K562 (cell line): Measurements from ENCODE around the gene ENO3.

Experiments used
- BACH1 ChIP-seq: fragments of 200-800 bp; sonication (Bioruptor generic); IDR thresholded peaks from 2 replicates; pipeline ENCODE4 v1.6.1; 2016; ENCODE audit warnings: missing genetic modification characterization, missing compliant biosample characterization
- CEBPB ChIP-seq: fragments of 450-650 bp; IDR thresholded peaks from 2 replicates; pipeline ENCODE4 v1.6.1; 2016; ENCODE audit warnings: missing genetic modification characterization, missing compliant biosample characterization
- EP300 ChIP-seq: IDR thresholded peaks from 2 replicates; pipeline ENCODE4 v1.6.1; 2012; ENCODE audit warnings: low read length, improper control_type of control experiment
- EZH2 ChIP-seq: IDR thresholded peaks from 2 replicates; pipeline ENCODE4 v1.6.1; 2012; ENCODE audit warnings: low read depth, mild to moderate bottlenecking, inconsistent platforms, low read length, borderline replicate concordance
- HDGF ChIP-seq: fragments of 450-650 bp; IDR thresholded peaks from 2 replicates; pipeline ENCODE4 v1.6.1; 2016
- JUNB ChIP-seq: fragments of 450-650 bp; formaldehyde crosslinking; conservative IDR thresholded peaks from 2 replicates; pipeline ENCODE4 v1.4.0; 2020; ENCODE audit warnings: mild to moderate bottlenecking
- POLR2A ChIP-seq: fragments of 450-650 bp; conservative IDR thresholded peaks from 2 replicates; pipeline ENCODE4 v1.6.1; 2016
- RUNX1 ChIP-seq: sonication (generic); IDR thresholded peaks from 2 replicates; pipeline ENCODE4 v1.6.1; 2016; ENCODE audit warnings: antibody characterized with exemption, low read depth
- SIN3A ChIP-seq, 2 experiments: fragments of 150-350 bp in 1 of 2; IDR thresholded peaks; 2 replicates each; pipeline ENCODE4 v1.6.1; 2011 to 2016; ENCODE audit warnings: borderline replicate concordance in 2 of 2, low read depth in 2 of 2, low read length in 2 of 2, mild to moderate bottlenecking in 2 of 2, moderate library complexity in 2 of 2; ENCODE audit not compliant: control insufficient read depth in 1 of 2
- TCF7 ChIP-seq: sonication (generic); IDR thresholded peaks from 2 replicates; pipeline ENCODE4 v1.6.1; 2016; ENCODE audit warnings: antibody characterized with exemption, borderline replicate concordance
- TCFL5 ChIP-seq: fragments of 250-450 bp; sonication (Bioruptor Pico); conservative IDR thresholded peaks from 2 replicates; pipeline ENCODE4 v1.6.1; 2021; ENCODE audit warnings: mild to moderate bottlenecking, moderate library complexity, matching md5 sums
- ZNF384 ChIP-seq: IDR thresholded peaks from 2 replicates; pipeline ENCODE4 v1.6.1; 2012; ENCODE audit warnings: low read depth, low read length, improper control_type of control experiment
- ZNF444 ChIP-seq: fragments of 250-450 bp; sonication (Bioruptor Pico); IDR thresholded peaks from 2 replicates; pipeline ENCODE4 v1.4.0; 2020; ENCODE audit warnings: mild to moderate bottlenecking, moderate library complexity
- TF ChIP-seq, protein P1 (sequence below), 3 experiments: IDR thresholded peaks in 2 of 3; conservative IDR thresholded peaks in 1 of 3; 2 replicates each; pipeline ENCODE4 v1.5.1; 2011 to 2012; ENCODE audit warnings: low read length in 3 of 3, mild to moderate bottlenecking in 3 of 3, control low read depth in 2 of 3, improper control_type of control experiment in 1 of 3, inconsistent platforms in 1 of 3, low read depth in 1 of 3, mixed read lengths in 1 of 3, moderate library complexity in 1 of 3; ENCODE audit not compliant: insufficient read depth in 2 of 3

DNA sequence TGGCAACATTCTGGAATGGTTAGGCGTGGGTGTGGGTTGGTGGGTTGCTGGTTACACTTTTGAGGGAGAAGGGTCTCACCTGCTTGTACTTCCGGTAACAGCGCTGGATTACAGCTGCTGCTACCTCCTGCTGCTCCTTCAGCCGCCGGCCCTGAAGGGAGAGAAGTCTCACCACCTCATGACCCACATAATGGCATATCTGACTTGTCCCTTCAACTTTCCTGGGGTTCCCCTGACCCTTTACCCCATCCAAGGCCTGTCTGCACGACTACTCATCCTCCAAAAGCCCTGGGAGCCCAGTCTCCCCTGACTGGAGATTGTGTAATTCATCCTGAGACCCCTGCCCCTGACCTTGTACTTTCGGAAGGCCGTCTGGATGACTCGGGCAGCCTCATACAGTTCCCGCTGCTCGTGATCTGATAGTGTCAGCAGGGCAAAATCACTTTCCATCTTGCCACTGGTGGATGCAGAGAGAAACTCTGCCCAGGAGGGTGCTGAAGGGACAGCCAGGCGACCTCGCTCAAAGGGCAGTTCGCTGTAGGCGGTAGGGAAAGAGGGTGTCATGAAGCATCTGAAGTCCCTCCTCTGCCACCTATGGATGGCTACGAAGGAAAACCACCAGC, 18.7 kb downstream of the ENO3 start:
- TF ChIP-seq CEBPB (tag), result no peak
- no peak for TF ChIP-seq TCFL5 (CRISPR knock-in tag)
- no peak for TF ChIP-seq RUNX1
- TF ChIP-seq, protein P1, sequence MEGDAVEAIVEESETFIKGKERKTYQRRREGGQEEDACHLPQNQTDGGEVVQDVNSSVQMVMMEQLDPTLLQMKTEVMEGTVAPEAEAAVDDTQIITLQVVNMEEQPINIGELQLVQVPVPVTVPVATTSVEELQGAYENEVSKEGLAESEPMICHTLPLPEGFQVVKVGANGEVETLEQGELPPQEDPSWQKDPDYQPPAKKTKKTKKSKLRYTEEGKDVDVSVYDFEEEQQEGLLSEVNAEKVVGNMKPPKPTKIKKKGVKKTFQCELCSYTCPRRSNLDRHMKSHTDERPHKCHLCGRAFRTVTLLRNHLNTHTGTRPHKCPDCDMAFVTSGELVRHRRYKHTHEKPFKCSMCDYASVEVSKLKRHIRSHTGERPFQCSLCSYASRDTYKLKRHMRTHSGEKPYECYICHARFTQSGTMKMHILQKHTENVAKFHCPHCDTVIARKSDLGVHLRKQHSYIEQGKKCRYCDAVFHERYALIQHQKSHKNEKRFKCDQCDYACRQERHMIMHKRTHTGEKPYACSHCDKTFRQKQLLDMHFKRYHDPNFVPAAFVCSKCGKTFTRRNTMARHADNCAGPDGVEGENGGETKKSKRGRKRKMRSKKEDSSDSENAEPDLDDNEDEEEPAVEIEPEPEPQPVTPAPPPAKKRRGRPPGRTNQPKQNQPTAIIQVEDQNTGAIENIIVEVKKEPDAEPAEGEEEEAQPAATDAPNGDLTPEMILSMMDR (IDR thresholded peaks at IDR 0.05 in 2 of 3, conservative IDR thresholded peaks at IDR 0.05 in 1 of 3; ENCODE audit: insufficient read depth in 2 of 3, low read depth in 1 of 3, low read length in 3 of 3), result no peak
- no peak for TF ChIP-seq EP300
- no peak for TF ChIP-seq HDGF
- no peak for TF ChIP-seq POLR2A
- no peak for TF ChIP-seq SIN3A (IDR thresholded peaks at IDR 0.05; ENCODE audit: borderline replicate concordance in 2 of 2, control insufficient read depth in 1 of 2, low read depth in 2 of 2, low read length in 2 of 2)
- TF ChIP-seq EZH2, result no peak
- TF ChIP-seq ZNF384, result no peak
- TF ChIP-seq ZNF444 (CRISPR knock-in tag), result no peak
- no peak for TF ChIP-seq TCF7
- no peak for TF ChIP-seq BACH1 (tag)
- no peak for TF ChIP-seq JUNB (CRISPR knock-in tag)
